ENCODE data around the gene SP8. TPM values are rescaled to one million over a fixed set of nuclear protein-coding genes. Genes with fewer than 3 reads are reported as not detected.

Gene SP8
- polyA plus RNA-seq, 1 donor (not counting 4 experiments of a cell fraction or from before 2014, with no cell fraction given), result 0.17 TPM

DNA sequence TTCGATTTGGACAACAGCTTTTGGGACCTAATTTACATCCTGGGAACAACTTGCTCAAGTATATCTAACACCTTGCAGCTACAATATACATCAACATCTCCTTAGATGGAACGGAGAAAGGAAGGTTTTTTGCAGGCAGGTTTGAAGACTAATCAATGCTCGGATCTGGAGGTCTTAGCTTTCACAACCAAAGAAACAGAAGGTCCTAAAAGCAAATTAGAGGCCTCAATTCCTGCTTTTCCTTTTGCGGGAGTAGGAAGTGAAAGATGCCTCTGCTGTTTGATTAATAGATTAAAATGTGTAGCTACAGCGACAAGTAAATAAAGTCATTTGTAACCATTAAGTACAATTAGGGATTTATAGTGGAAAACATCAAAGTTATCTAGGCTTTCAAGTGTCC is 3.7 kb upstream of the SP8 start:
- H3K4me1 ChIP-seq (ENCODE audit: control insufficient read depth, extremely low read depth, insufficient read depth, low read length), result peaks cover 6% of the 10 kb centered on the region

DNA sequence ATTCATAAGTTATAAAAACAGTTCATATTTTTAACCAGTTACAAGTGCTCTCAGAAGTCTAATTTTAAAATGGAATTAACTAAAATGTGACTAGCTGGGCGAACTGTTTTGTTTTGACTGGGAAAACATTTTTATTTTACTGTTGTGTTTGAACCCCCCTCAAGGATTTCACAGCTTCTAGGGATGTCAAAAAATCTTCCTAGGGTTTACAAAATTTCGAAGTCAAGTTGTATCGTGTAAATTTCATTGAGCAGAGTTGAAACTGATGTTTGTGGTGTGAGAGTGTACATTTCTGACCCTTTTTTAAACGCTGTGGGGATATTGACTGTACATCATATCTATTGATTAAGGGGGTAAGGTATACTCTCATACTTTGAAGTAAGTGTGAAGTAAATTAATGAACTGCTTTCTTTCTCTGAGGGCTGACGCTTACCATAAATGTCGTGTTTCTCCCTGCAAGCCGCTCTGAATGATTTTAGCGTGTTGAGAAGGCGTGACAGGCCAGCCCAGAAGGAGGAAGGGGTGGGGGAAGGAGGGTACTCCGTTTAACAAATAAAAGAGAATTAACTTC is 1.8 kb upstream of the SP8 start:
- Histone ChIP-seq H4K20me1 (ENCODE audit: control insufficient read depth, extremely low read depth, insufficient read depth, low read length) (no peaks in the 10 kb centered on the region), H3K9ac (ENCODE audit: control insufficient read depth, extremely low read depth, insufficient read depth, low read length) (no peak overlapping the region), H3K9me3 (ENCODE audit: control insufficient read depth, low read depth, low read length) (no peaks in the 10 kb centered on the region), H3K4me2 (ENCODE audit: control insufficient read depth, extremely low read depth, insufficient read depth, low read depth, low read length) (no peak overlapping the region), H3K36me3 (ENCODE audit: control insufficient read depth in 2 of 2, extremely low read depth in 1 of 2, insufficient read depth in 2 of 2, low read length in 2 of 2) (no peaks in the 10 kb centered on the region), H3K4me1 (ENCODE audit: control insufficient read depth, extremely low read depth, insufficient read depth, low read length) (peaks cover 6% of the 10 kb centered on the region), H3K27ac (ENCODE audit: control insufficient read depth, insufficient read depth, low read length) (no peak overlapping the region), H3K79me2 (ENCODE audit: control insufficient read depth, insufficient read depth, low read length) (no peaks in the 10 kb centered on the region), H3K27me3 (ENCODE audit: control insufficient read depth, extremely low read depth, insufficient read depth, low read length) (peaks cover 62% of the 10 kb centered on the region), H3K9me1 (ENCODE audit: control insufficient read depth, extremely low read depth, insufficient read depth, low read length) (no peaks in the 10 kb centered on the region), H2AFZ (ENCODE audit: control insufficient read depth, low read length) (no peak overlapping the region), H3K4me3 (ENCODE audit: control insufficient read depth in 2 of 3, extremely low read depth in 1 of 3, insufficient read depth in 2 of 3, low read depth in 1 of 3, low read length in 3 of 3) (no peak overlapping the region)
- dilution Hi-C loops (cut with MboI; ENCODE audit: extremely low pct_ligation_motif_present, low sequenced_read_pairs), result no loop called here
- FAIRE-seq (no peak), DNase-seq (ENCODE audit: low read depth, low spot score) (no peak)
- TF ChIP-seq, protein P1, sequence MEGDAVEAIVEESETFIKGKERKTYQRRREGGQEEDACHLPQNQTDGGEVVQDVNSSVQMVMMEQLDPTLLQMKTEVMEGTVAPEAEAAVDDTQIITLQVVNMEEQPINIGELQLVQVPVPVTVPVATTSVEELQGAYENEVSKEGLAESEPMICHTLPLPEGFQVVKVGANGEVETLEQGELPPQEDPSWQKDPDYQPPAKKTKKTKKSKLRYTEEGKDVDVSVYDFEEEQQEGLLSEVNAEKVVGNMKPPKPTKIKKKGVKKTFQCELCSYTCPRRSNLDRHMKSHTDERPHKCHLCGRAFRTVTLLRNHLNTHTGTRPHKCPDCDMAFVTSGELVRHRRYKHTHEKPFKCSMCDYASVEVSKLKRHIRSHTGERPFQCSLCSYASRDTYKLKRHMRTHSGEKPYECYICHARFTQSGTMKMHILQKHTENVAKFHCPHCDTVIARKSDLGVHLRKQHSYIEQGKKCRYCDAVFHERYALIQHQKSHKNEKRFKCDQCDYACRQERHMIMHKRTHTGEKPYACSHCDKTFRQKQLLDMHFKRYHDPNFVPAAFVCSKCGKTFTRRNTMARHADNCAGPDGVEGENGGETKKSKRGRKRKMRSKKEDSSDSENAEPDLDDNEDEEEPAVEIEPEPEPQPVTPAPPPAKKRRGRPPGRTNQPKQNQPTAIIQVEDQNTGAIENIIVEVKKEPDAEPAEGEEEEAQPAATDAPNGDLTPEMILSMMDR (optimal IDR thresholded peaks at IDR 0.05 in 1 of 3, IDR thresholded peaks at IDR 0.05 in 1 of 3, conservative IDR thresholded peaks at IDR 0.05 in 1 of 3; ENCODE audit: extremely low read depth in 1 of 3, insufficient read depth in 2 of 3, low read length in 3 of 3), result no peak

More for the DNA sequence above, 3.7 kb upstream of the SP8 start:
- TF ChIP-seq, protein P1 (optimal IDR thresholded peaks at IDR 0.05 in 1 of 3, IDR thresholded peaks at IDR 0.05 in 1 of 3, conservative IDR thresholded peaks at IDR 0.05 in 1 of 3; ENCODE audit: extremely low read depth in 1 of 3, insufficient read depth in 2 of 3, low read length in 3 of 3), result no peak
- TF ChIP-seq EZH2 (IDR thresholded peaks at IDR 0.05; ENCODE audit: low read length), result no peak
- Histone ChIP-seq H3K27ac (ENCODE audit: control insufficient read depth, insufficient read depth, low read length) (no peak overlapping the region), H3K27me3 (ENCODE audit: control insufficient read depth, extremely low read depth, insufficient read depth, low read length) (peaks cover 80% of the 10 kb centered on the region), H3K79me2 (ENCODE audit: control insufficient read depth, insufficient read depth, low read length) (no peaks in the 10 kb centered on the region), H2AFZ (ENCODE audit: control insufficient read depth, low read length) (no peak overlapping the region), H4K20me1 (ENCODE audit: control insufficient read depth, extremely low read depth, insufficient read depth, low read length) (no peaks in the 10 kb centered on the region), H3K4me2 (ENCODE audit: control insufficient read depth, extremely low read depth, insufficient read depth, low read depth, low read length) (no peak overlapping the region), H3K9ac (ENCODE audit: control insufficient read depth, extremely low read depth, insufficient read depth, low read length) (no peak overlapping the region), H3K36me3 (ENCODE audit: control insufficient read depth in 2 of 2, extremely low read depth in 1 of 2, insufficient read depth in 2 of 2, low read length in 2 of 2) (no peaks in the 10 kb centered on the region), H3K9me1 (ENCODE audit: control insufficient read depth, extremely low read depth, insufficient read depth, low read length) (no peaks in the 10 kb centered on the region), H3K4me3 (ENCODE audit: control insufficient read depth in 2 of 3, extremely low read depth in 1 of 3, insufficient read depth in 2 of 3, low read depth in 1 of 3, low read length in 3 of 3) (no peak overlapping the region), H3K9me3 (ENCODE audit: control insufficient read depth, low read depth, low read length) (no peaks in the 10 kb centered on the region)
- DNase-seq (ENCODE audit: low read depth, low spot score), result no peak
- dilution Hi-C loops (cut with MboI; ENCODE audit: extremely low pct_ligation_motif_present, low sequenced_read_pairs), result no loop called here
- FAIRE-seq, result no peak
